GM06990 (cell line): ENCODE data around the gene MYO7B.

Source experiments
- DNase-seq: peaks from one replicate; pipeline ENCODE4 v3.0.0-alpha.2; 2011; ENCODE audit not compliant: insufficient read length; ENCODE audit errors: extremely low read depth
- H3K27me3 ChIP-seq: replicated peaks from 2 replicates; pipeline ENCODE4 v1.6.0; 2011; ENCODE audit warnings: low read length; ENCODE audit not compliant: control insufficient read depth, insufficient read depth
- H3K36me3 ChIP-seq: 2 replicates; pipeline ENCODE4 v1.5.1; 2011; ENCODE audit warnings: low read length; ENCODE audit not compliant: control insufficient read depth, insufficient read depth
- H3K4me3 ChIP-seq: replicated peaks from 2 replicates; pipeline ENCODE4 v1.5.1; 2011; ENCODE audit warnings: low read depth, mild to moderate bottlenecking, control low read depth, low read length
- CTCF ChIP-seq: IDR thresholded peaks from 2 replicates; pipeline ENCODE4 v1.5.1; 2011; ENCODE audit warnings: low read length, control low read depth, mild to moderate bottlenecking, inconsistent platforms; ENCODE audit not compliant: insufficient read depth, poor library complexity, severe bottlenecking

MYO7B gene

GRCh38 chr2:127670055-127670956 lies 134.8 kb downstream of the MYO7B start:
- no peaks in the 10 kb centered on the region; the same call in 1 of the 2 replicates for H3K27me3 ChIP-seq
- no peak for DNase-seq
- no peak overlapping the region for H3K4me3 ChIP-seq
- H3K36me3 ChIP-seq = no peaks in the 10 kb centered on the region
- no peak for TF ChIP-seq CTCF

GRCh38 chr2:127670957-127671290 lies 135.4 kb downstream of the MYO7B start:
- DNase-seq = no peak
- no peak overlapping the region for H3K4me3 ChIP-seq
- no peaks in the 10 kb centered on the region; the same call in 1 of the 2 replicates for H3K27me3 ChIP-seq
- H3K36me3 ChIP-seq = no peaks in the 10 kb centered on the region
- no peak for TF ChIP-seq CTCF

- Histone ChIP-seq H3K4me3 (no peak overlapping the region), H3K36me3 (no peaks in the 10 kb centered on the region), H3K27me3 (no peaks in the 10 kb centered on the region; the same call in 1 of the 2 replicates)
- TF ChIP-seq CTCF = no peak
- DNase-seq = no peak
Measured at GRCh38 chr2:127671557-127672302, 136.2 kb downstream of the MYO7B start.

- DNase-seq = no peak
- Histone ChIP-seq H3K36me3 (no peaks in the 10 kb centered on the region), H3K4me3 (no peak overlapping the region), H3K27me3 (peaks cover 3% of the 10 kb centered on the region; the same call in 1 of the 2 replicates)
- TF ChIP-seq CTCF = no peak
Measured at GRCh38 chr2:127672341-127673224, 137.1 kb downstream of the MYO7B start.

- no peak for DNase-seq
- Histone ChIP-seq H3K27me3 (peaks cover 3% of the 10 kb centered on the region), H3K36me3 (no peaks in the 10 kb centered on the region), H3K4me3 (no peak overlapping the region)
- TF ChIP-seq CTCF = no peak
Measured at GRCh38 chr2:127673291-127674069, 138.0 kb downstream of the MYO7B start.
